ENCODE data around the gene FEN1.

Gene FEN1

DNA sequence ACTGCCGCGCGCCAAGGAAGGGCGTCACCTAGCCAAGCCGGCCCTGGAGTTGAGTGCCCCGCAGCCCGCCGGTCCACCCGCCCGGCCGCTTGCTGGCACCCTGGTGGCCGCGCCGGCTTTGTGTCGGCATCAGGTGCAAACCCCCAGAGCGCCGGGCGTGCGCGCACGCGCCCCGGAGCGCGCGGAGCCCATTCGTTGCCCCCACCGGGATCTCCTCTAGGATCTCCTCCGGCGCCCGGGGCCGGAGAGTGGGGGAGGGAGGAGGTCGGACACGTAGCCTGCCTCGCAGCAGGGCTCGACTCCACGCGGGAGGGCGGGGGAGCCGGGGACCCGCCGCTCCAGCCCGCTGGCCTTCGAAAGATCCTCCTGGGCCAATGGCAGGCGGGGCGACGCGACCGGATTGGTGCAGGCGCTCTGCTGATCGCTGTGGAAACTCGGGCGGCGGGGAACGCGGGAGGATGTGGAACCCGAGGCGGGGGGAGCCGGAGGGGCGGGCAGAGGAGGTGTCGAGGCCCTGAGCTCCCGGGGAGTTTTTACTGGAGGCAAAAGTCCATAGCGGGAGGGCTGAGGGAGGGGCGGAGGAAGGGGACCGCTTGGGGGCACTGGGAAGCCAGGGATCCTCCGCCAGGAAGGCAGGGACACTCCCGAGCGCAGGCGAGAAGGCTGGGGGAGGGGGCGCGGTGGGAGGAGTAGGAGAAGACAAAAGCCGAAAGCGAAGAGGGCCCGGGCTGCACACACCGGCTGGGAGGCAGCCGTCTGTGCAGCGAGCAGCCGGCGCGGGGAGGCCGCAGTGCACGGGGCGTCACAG lies 35.1 kb downstream of the FEN1 start, which contains the start of gene FADS2:
TSS of gene FADS2 (plus strand) at position 730 of the 808 bp plus-strand sequence. CDS start 91 bp downstream, outside the sequence.
- peak; percentile 95 for DNase-seq

DNA sequence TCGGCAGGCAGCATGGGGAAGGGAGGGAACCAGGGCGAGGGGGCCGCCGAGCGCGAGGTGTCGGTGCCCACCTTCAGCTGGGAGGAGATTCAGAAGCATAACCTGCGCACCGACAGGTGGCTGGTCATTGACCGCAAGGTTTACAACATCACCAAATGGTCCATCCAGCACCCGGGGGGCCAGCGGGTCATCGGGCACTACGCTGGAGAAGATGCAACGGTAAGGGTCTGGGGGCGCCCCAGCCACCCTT lies 35.6 kb downstream of the FEN1 start:
- no peak for DNase-seq

DNA sequence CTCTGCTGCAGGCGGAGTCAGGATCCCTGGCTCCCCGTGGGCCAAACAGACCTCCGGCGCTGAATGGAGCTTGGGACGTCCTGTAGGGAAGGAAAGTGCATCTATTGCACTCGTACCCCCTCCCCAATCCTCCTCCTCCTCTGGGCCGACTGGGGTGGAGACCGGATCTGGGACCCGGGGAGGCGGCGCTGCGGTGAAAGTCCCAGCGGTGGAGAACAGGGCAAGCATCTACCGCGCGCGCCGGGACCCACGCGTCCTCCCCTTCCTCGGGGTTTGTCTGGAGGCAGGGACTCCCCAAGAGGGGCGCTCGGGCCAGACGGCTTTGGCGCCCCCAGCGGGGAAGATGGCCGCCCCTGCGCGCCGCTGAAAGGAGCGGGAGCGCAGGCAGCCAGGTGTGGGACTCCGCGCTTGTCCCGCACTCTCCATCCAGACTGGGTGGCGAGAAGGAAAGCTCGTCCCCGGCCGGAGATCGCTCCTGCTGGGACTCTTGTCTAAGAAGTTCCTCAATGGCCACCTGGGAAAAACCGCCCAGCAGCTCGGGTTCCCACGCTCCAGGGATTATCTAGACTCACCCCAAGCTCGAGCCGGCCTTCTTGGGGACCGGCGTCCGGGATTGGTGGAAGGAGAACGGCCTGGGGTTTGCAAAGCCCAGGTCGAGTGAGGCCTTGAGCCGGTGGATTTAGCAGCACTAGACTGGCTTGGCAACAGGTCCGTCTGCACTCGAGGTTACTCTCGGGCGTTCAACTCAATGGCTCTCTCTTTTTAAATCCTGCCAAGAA lies 36.1 kb downstream of the FEN1 start:
- peak; percentile 75 for DNase-seq

DNA sequence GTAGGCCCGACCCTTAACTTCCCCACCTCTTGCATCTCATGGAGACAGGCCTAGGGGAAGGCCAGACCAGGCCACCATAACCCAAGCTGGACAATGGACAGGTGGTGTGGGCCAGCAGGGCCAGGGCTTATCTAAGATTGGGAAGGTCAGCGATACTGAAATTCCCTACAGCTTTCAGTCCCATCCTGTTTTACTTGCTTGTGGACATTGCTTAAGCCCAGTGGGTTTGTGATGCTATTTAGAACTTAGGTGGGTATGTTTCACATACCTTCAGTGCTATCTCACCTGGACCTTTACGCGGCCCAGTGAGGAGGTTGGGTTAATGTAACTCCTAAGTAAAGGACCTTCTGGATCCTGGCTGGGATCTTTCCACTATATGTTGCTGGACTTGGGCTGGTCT lies 37.1 kb downstream of the FEN1 start:
- DNase-seq = peak; percentile 28

- DNase-seq = peak; percentile 28
Measured at GRCh38 chr11:61830237-61831105, 37.8 kb downstream of the FEN1 start.

DNA sequence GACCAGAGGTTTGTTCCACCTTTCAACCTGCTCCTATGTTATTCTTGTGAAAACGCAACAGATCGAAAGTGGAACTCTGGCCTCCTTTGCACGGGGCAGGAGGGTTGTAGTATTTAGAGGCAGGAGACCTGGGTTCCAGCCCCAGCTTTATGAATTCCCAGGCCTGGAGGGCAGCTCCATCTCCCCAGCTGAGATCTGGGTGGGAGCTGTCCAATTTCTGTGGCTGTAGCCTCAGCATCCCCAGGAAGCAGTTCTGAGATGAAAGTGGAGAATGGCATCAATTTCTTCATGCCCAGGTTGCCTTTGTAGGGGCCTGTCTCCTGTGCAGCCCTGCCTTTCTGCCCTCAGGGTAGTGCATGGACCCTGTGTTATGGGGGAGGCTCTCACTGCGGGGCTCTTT lies 39.5 kb downstream of the FEN1 start:
- DNase-seq = no peak

- no peak for DNase-seq
Measured at GRCh38 chr11:61832754-61833153, 40.0 kb downstream of the FEN1 start.

GRCh38 chr11:61833471-61833870 lies 40.8 kb downstream of the FEN1 start:
- no peak for DNase-seq

DNA sequence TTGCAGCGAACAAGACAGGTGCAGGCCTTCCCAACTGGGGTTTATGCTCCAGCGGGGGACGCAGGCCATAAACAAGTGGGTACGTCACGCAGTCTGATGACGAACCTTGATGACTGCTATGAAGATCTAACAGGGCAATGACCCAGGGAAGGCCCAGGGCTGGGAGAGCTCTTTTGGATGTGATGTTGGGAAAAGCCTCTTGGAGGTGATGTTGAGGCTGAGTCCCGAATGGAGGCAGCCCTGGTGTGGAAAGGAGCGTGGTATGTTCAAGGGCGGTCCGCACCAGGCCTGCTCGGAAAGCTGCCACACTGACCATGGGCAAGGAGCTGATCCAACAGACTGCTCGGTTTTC lies 41.2 kb downstream of the FEN1 start:
- DNase-seq = peak; percentile 40

- peak; percentile 94 for DNase-seq
Measured at GRCh38 chr11:61834278-61835048, 41.8 kb downstream of the FEN1 start.

DNA sequence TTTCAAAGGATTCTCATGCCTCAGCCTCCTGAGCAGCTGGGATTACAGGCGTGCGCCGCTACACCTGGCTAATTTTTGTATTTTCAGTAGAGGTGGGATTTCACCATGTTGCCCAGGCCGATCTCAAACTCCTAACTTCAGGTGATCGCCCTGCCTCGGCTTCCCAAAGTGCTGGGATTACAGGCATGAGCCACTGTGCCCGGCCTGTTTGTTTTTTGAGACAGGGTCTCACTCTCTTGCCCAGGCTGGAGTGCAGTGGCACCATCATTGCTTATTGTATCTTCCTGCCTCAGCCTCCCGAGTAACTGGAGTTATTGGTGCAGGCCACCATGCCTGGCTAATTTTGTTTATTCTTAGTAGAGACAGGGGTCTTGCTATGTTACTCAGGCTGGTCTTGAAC lies 43.5 kb downstream of the FEN1 start:
- no peak for DNase-seq

GRCh38 chr11:61837411-61838005 lies 44.8 kb downstream of the FEN1 start:
- DNase-seq = no peak

DNA sequence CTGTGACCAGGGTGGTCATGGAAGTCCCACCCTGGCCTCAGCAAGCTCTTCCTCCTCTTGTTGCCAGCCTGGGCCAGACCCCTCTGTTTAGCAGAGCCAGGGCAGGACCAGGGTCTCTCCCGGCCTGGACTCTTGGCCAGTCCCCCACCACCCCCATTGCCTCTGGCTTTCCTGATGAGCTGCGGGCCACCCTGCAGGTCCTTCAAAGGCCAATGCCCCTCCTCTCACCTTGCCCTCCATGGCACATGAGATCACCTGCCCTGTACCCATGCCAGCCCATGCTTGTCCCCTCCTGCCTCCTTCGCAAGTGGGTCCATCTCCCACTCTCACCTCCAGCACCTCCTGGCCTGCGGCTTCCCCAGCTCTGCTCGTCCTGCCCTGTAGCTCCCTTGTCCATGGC lies 45.8 kb downstream of the FEN1 start:
- DNase-seq = no peak

DNA sequence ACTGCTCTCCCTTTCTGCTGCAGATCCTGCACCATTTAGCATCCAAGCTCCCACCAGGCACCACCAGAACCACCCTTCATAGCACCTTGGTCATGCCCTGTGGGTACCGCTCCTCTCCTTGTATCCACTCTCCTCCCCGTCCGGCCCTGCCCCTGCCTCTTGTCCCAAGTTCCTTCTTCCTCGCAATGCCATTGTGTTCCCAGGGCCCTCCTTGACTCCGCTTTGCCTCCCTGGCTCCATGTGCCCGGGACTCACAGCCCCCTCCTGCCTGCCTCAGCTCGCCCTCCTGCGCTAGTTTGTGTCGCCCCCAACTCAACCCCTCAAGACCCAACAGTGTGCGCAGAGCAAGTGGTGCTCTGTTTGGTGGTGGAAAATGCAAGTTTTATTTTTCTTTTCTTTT lies 46.2 kb downstream of the FEN1 start:
- DNase-seq = no peak

GRCh38 chr11:61839742-61840141 lies 47.0 kb downstream of the FEN1 start:
- DNase-seq = no peak

DNA sequence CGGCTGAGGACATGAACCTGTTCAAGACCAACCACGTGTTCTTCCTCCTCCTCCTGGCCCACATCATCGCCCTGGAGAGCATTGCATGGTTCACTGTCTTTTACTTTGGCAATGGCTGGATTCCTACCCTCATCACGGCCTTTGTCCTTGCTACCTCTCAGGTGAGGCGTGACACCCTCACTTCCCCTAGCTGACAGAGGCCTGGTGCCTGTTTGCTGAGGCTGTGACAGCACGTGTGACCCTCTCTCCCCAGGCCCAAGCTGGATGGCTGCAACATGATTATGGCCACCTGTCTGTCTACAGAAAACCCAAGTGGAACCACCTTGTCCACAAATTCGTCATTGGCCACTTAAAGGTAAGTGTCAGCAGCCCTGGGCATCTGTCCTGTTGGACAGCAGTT lies 47.7 kb downstream of the FEN1 start:
- no peak for DNase-seq

DNA sequence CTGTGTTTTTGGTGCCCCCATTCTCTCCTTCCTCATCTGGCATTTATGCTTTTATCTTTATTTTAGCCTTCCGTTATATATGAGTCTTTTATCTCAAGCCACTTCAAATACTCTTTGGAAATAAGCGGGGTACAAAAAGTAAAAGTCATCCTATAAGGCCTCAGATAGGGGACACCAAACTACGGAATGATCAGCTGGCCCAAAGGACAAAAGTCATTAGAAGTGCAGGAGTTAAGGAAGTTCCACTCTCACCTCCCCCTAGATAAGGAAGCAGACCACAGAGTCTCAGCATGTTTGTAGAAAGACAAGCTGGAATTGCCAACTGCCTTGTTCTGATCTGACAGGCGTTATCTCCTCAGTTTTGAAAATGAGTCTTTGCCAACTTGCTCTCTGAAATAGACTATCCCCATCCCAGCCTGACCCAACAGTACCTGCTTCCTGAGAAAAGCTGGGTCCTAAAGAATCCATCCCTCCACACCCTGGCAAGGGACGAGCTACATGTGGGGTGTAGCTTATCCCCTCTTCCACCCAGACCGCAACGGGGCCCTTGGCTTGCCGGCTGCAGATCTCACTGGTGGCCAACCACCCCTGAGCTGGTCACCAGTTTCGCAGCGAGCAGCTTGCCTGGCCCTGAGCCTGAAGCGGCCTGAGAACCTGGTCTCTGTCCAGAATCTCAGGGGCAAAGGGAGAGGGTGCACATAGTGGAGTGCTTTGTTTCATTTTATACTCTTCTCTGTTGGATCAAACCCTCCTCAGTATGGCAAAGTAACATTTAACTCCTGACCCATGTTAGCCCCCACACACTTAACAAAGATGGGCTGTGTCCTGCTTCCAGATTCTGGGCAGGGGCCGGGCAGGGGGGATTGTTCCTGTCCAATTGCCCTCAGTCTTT lies 49.2 kb downstream of the FEN1 start:
- DNase-seq = peak; percentile 93

DNA sequence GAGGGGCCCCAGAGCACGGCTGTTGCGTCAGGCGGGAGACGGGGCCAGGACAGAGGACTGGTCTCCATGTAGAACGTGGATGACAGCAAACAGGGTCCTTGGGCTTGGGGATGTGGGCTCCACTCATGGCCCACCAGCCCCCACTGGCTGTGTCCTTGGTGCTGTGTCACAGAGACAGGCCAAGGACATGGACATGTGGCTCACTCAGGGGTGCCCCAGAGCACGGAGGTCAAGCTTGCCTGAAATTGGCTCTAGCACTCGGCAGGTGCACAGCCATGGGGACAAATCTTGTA lies 49.8 kb downstream of the FEN1 start:
- DNase-seq = no peak

GRCh38 chr11:61844909-61845565 lies 52.3 kb downstream of the FEN1 start:
- no peak for DNase-seq

- no peak for DNase-seq
Measured at GRCh38 chr11:61846362-61847020, 53.8 kb downstream of the FEN1 start.

All from OCI-M1 (cell line).